HG02973 (cell line): Measurements from ENCODE around the gene PHLDB2.

Experiments
- ATAC-seq: cut with Tn5 transposase; IDR thresholded peaks from one replicate; pipeline ENCODE4 v1.9.1; 2021; ENCODE audit warnings: moderate library complexity; ENCODE audit not compliant: unreplicated experiment

The PHLDB2 gene

GRCh38 chr3:111882194-111882593 lies 23.1 kb downstream of the PHLDB2 start:
- no peak for ATAC-seq

DNA sequence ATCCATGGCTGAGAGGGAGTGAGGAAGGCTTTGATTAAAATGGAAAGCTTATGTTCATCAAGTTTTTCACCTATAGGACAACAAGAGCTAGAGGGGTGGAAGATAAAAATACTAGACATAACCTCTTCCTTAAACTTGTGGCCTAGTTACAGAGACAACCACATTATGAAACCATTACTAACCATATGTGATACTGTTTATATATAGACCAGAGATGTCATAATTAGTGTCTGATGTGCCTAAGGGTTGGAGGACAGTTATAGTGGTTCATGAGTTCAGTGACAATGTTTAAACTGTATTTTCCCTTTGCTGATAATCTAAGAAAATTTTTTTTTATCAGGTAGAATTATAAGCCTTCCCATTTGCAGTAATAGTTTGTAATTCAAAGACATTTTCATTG lies 23.7 kb downstream of the PHLDB2 start:
- ATAC-seq, result peak; percentile 98

- ATAC-seq, result no peak
Observed at GRCh38 chr3:111884411-111885018, 25.4 kb downstream of the PHLDB2 start.

DNA sequence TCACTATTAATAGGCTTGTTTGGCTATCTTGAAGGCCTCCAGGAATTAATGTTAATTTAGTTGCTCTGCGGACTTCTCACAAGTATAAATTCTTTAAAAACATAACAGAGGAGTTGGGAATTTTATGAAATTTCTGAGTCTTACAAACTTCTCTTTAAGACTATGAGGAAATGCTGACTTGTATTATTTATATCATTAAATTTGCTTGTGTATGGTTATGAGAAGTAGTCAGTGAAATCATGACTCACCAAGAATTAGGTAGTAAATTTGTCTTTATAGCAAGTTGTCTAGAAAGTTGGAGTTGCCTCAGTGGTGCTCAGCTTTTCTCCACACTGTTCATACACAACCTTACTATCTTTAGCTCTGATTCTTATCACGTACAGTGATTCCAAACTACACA lies 26.5 kb downstream of the PHLDB2 start:
- ATAC-seq, result no peak

- ATAC-seq, result no peak
Observed at GRCh38 chr3:111890051-111890580, 31.1 kb downstream of the PHLDB2 start.

DNA sequence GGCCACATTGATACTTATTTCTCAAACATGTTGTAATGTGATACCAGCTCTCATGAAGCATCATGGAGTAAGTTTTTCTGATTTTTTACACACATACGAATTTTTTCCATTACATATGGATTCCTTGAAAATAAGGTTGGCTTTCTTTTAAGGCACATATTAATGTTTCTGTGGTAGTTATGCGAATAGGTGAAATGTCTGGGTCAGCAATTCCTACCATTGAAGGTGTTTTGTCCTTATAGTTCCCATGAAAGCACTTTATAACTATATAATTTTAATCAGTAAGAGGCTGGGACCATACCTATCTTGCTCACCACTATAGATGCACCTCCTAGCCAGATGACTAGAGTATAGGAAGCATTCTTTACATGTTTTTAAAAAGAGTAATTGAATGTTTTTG lies 33.0 kb downstream of the PHLDB2 start:
- no peak for ATAC-seq

- no peak for ATAC-seq
Observed at GRCh38 chr3:111895071-111895470, 36.0 kb downstream of the PHLDB2 start.

GRCh38 chr3:111899966-111900365 lies 40.9 kb downstream of the PHLDB2 start:
- ATAC-seq, result no peak

DNA sequence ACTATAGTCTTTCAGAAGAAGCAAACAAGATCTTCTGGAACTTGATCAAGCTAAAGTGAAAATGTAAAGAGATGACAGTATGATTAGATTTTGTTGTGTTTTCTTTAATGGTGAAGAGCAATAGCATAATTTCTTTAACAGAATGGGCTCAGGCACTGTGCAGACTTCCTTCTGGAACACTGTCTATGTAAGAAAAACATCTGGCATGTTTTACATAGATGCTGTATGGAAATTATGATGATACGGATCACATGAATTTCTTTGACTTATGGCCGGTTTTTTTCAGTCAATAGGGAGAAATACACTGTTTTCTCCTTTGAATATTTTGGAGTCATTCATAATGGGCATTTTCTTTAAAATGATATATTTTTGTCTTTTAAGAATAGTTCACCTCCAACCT lies 42.6 kb downstream of the PHLDB2 start:
- ATAC-seq, result no peak

- no peak for ATAC-seq
Observed at GRCh38 chr3:111902534-111902933, 43.5 kb downstream of the PHLDB2 start.

GRCh38 chr3:111903067-111903511 lies 44.0 kb downstream of the PHLDB2 start:
- no peak for ATAC-seq

- no peak for ATAC-seq
Observed at GRCh38 chr3:111904376-111905241, 45.5 kb downstream of the PHLDB2 start.

DNA sequence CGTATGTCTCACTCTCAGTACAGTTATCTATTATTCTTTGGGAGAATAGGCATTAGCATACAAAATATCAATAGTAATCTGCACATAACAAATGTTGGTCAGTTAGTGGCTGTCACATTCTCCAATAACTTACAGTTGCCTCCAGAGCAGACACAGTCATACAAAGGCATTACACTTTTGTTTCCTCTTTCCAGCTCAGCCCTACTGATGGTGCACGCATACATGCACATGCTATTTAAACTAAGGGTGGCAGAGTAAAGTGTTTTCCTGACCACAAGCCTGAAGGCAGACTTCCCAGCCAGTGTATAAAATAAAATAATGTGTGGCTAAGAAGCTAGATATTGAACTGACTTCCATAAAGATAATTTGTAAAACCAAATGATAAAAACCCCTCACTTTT lies 47.6 kb downstream of the PHLDB2 start:
- ATAC-seq, result no peak

GRCh38 chr3:111907151-111907550 lies 48.1 kb downstream of the PHLDB2 start:
- no peak for ATAC-seq

DNA sequence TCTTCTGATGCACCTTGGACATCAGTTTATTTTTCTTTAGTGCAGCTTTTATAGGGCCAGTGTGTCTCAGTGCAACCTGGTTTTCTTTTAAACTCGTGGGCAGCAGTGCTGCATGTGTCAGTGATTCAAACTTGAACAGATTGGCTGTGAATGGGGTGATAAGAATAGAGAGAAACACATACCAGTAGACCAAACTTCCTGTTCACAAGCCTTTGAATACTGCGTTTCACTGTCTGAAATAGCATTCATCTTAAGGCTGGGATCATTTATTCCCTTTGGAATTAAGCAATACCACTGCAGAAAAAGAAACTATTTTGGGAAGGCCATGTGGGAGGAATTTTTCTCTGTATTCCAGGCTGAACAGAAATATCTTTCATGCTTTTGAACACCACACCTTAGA lies 51.7 kb downstream of the PHLDB2 start:
- no peak for ATAC-seq

DNA sequence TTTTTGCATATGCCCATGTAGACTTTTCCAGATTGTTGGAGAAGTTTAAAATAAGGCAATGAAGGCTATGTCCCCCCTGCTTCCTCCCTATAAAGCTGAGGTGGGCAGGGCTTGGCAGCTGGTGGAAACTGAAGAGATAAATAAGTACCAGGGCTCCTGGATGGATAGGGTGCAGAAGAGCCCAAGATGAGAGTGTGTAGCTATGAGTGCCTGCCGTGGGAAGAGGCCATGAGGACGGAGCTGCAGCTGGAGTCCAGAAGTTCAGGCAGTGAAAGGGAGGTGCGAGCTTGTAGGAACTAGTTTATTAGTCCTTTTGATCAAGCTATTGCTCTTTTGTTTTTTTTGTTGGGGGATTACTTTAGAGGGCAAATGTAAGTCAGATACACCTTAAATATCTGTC lies 52.4 kb downstream of the PHLDB2 start:
- ATAC-seq, result no peak

DNA sequence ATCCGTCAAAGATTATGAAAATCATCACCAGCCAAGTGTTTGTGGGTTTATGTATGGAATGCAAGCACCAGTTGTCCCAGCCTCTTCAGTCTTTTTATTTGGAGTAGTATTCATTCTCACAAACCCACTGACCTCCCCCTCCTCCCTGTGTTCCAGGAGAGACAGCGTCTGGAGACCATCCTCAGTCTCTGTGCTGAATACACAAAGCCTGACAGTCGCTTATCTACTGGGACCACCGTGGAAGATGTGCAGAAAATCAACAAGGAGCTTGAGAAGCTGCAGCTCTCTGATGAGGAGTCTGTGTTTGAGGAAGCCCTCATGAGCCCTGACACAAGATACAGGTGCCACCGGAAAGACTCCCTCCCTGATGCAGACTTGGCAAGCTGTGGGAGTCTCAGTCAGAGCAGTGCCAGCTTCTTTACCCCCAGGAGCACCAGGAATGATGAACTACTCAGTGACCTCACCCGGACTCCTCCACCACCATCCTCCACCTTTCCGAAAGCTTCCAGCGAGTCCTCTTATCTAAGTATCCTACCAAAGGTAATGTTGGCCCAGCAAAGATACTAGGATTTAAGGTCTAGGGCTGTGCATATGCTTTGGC lies 54.2 kb downstream of the PHLDB2 start:
- no peak for ATAC-seq

DNA sequence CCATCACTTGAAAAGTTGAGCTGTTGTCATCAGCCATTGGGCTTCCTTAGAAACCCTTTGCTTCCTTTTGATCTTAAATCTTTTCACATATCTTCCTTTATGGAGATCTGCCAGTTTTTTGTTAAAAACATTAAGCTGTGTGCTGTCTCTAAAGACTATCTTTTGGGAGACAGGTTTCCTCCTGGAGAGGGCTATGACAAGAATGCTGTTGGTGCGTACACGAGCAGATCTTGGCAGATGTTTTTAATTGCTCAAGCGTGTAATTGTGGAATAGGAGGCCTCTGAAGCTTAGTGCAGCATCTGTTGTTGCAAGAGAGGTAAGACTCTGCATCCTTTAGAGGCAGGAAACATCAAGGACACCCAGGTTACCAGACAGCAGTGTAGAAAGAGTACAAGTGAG lies 56.8 kb downstream of the PHLDB2 start:
- ATAC-seq, result no peak

GRCh38 chr3:111917300-111917699 lies 58.2 kb downstream of the PHLDB2 start:
- ATAC-seq, result no peak

- no peak for ATAC-seq
Observed at GRCh38 chr3:111919370-111920065, 60.5 kb downstream of the PHLDB2 start.

DNA sequence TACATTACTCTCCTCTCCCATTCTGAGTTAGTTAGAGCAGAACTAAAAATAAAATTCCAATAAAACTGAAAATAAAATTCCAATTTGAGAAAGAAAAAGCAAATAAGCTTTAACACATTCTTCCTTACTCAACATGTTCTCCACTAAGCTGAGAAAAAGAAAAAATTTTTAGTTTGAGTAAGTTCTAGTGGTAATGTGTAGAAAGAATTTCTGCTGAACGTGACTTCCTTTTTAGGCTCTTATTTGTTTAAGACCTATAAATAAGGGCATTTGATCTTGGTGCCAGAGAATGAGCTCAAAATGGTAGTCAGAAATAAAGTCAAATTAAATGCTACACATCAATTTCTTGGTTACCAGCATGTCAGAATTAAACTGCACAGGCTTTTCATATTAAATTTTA lies 62.1 kb downstream of the PHLDB2 start:
- ATAC-seq, result no peak
